Measurements from ENCODE around the gene ACVR2B.

DNA sequence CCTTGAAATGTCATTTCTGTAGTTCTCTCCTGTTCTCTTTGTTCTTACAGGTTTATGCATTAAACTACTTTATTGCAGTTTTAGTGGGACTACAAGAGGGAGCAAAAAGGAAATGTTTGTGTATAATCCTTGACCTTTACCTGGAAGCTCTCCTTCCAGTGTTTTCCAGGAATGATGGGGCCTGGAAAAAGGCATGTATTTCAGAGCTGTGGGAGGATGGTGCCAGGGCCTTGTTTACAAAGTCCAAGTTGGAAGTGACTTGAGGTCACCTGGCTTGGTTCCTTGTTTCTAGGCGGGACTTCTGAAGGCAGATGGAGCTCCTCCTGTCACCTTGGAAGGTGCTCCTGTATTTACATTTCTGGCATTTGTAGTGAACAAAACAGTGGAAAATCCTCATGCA, 15.1 kb downstream of the ACVR2B start:
- TF ChIP-seq, protein P1, sequence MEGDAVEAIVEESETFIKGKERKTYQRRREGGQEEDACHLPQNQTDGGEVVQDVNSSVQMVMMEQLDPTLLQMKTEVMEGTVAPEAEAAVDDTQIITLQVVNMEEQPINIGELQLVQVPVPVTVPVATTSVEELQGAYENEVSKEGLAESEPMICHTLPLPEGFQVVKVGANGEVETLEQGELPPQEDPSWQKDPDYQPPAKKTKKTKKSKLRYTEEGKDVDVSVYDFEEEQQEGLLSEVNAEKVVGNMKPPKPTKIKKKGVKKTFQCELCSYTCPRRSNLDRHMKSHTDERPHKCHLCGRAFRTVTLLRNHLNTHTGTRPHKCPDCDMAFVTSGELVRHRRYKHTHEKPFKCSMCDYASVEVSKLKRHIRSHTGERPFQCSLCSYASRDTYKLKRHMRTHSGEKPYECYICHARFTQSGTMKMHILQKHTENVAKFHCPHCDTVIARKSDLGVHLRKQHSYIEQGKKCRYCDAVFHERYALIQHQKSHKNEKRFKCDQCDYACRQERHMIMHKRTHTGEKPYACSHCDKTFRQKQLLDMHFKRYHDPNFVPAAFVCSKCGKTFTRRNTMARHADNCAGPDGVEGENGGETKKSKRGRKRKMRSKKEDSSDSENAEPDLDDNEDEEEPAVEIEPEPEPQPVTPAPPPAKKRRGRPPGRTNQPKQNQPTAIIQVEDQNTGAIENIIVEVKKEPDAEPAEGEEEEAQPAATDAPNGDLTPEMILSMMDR (IDR thresholded peaks at IDR 0.05; ENCODE audit: low read depth, low read length) = no peak
- no peak for TF ChIP-seq EZH2phosphoT487 (IDR thresholded peaks at IDR 0.05; ENCODE audit: low read depth)
